HepG2 (cell line): Measurements from ENCODE around the gene GFRA4. TPM values are rescaled to one million over a fixed set of nuclear protein-coding genes. Genes with fewer than 3 reads are reported as not detected.

ENCODE experiments used
- ATAC-seq: fragments of 200-7000 bp; cut with Tn5 transposase; 3 replicates; pipeline ENCODE4 v1.9.1; 2020; ENCODE audit warnings: mild to moderate bottlenecking, moderate library complexity
- BruUV-seq: library from RNA; stranded (reverse); fragments of 400-500 nt; replicated peaks from 2 replicates; lab custom pipeline; 2021; lab: Mats Ljungman, UMichigan
- CTCF ChIA-PET: fragments of 300-600 bp; formaldehyde crosslinking; extraction: SDS; loops from one replicate; lab custom pipeline; 2021; ENCODE audit warnings: low total read pairs, inconsistent platforms, low intra/inter-chr PET ratio; lab: Yijun Ruan, JAX
- POLR2A ChIA-PET: fragments of 350-600 bp; sonication (Branson Sonifier 250); formaldehyde crosslinking; loops from one replicate; lab custom pipeline; 2020; ENCODE audit warnings: antibody characterized with exemption, inconsistent platforms; lab: Yijun Ruan, JAX
- DNase-seq: peaks from one replicate; pipeline ENCODE4 v3.0.0-alpha.2; 2015; ENCODE audit warnings: low spot score
- FAIRE-seq: peaks from 3 replicates; lab custom pipeline; 2011; peaks lifted over from hg19 to GRCh38; lab: Jason Lieb, UNC
- H2AFZ ChIP-seq: one replicate; pipeline ENCODE4 v1.6.1; 2011; ENCODE audit warnings: low read length, inconsistent platforms
- H3K27ac ChIP-seq: fragments of 300-600 bp; 3 replicates; pipeline ENCODE4 v1.8.0; 2011; ENCODE audit warnings: mixed run types, mild to moderate bottlenecking, mixed read lengths, low read length, inconsistent platforms; ENCODE audit not compliant: insufficient read depth; ENCODE audit errors: extremely low read length
- H3K27me3 ChIP-seq, 2 experiments: fragments of 200-600 bp in 1 of 2; 2 replicates in 1 of 2; 3 replicates in 1 of 2; pipeline versions ENCODE4 v1.6.0 to v1.8.0; 2011; ENCODE audit warnings: low read length in 2 of 2, mild to moderate bottlenecking in 2 of 2, moderate library complexity in 2 of 2, inconsistent platforms in 1 of 2; ENCODE audit not compliant: insufficient read depth in 2 of 2, control insufficient read depth in 1 of 2
- H3K36me3 ChIP-seq, 2 experiments: fragments of 200-600 bp in 1 of 2; replicated peaks in 1 of 2; 2 replicates in 1 of 2; 3 replicates in 1 of 2; pipeline versions ENCODE4 v1.5.1 to v1.8.0; 2011; ENCODE audit warnings: low read length in 2 of 2, inconsistent platforms in 1 of 2; ENCODE audit not compliant: insufficient read depth in 2 of 2, control insufficient read depth in 1 of 2
- H3K4me1 ChIP-seq: 2 replicates; pipeline ENCODE4 v1.5.1; 2012; ENCODE audit warnings: low read length, inconsistent platforms; ENCODE audit not compliant: insufficient read depth
- H3K4me2 ChIP-seq: 2 replicates; pipeline ENCODE4 v1.6.0; 2011; ENCODE audit warnings: low read depth, low read length, inconsistent platforms
- H3K4me3 ChIP-seq, 3 experiments: fragments of 200-600 bp in 1 of 3; sonication (generic), shearing (Covaris generic) in 1 of 3; replicated peaks in 1 of 3; 2 replicates each; pipeline ENCODE4 v1.5.1; 2011 to 2016; ENCODE audit warnings: low read length in 3 of 3, inconsistent platforms in 2 of 3, low read depth in 2 of 3, mild to moderate bottlenecking in 2 of 3, control low read depth in 1 of 3, mixed read lengths in 1 of 3; ENCODE audit not compliant: insufficient read depth in 1 of 3
- H3K79me2 ChIP-seq: one replicate; pipeline ENCODE4 v1.6.1; 2011; ENCODE audit warnings: low read length, inconsistent platforms; ENCODE audit not compliant: insufficient read depth
- H3K9ac ChIP-seq: 2 replicates; pipeline ENCODE4 v1.6.0; 2011; ENCODE audit warnings: mild to moderate bottlenecking, low read depth, low read length, inconsistent platforms; ENCODE audit not compliant: insufficient read depth
- H3K9me3 ChIP-seq: 2 replicates; pipeline ENCODE4 v1.5.1; 2012; ENCODE audit warnings: mild to moderate bottlenecking, low read length
- H4K20me1 ChIP-seq: 2 replicates; pipeline ENCODE4 v1.6.0; 2011; ENCODE audit warnings: inconsistent platforms, mild to moderate bottlenecking, low read length, moderate library complexity; ENCODE audit not compliant: insufficient read depth
- LRRFIP1 ChIP-seq: sonication (generic); formaldehyde crosslinking; conservative IDR thresholded peaks from 2 replicates; pipeline ENCODE4 v1.4.0; 2020; ENCODE audit warnings: missing genetic modification reagents
- ZNF772 ChIP-seq: sonication (generic); formaldehyde crosslinking; IDR thresholded peaks from 2 replicates; pipeline ENCODE4 v1.5.0; 2020; ENCODE audit warnings: mild to moderate bottlenecking, missing genetic modification reagents
- ZNF841 ChIP-seq: sonication (generic); formaldehyde crosslinking; IDR thresholded peaks from 2 replicates; pipeline ENCODE4 v1.8.1; 2023; ENCODE audit warnings: missing genetic modification reagents, borderline replicate concordance
- WGBS: methylation state at CpG from one replicate; pipeline ENCODE4 v1.1.6; 2017; ENCODE audit warnings: low lambda C conversion rate; 5-methylcytosine and 5-hydroxymethylcytosine counted together
- in situ Hi-C: cut with HindIII; loops from 2 replicates; pipeline ENCODE4 v1.10.0; 2017; ENCODE audit warnings: low pct_unique_long_range_greater_than_20kb; ENCODE audit not compliant: extremely low pct_ligation_motif_present
- intact Hi-C: fragments of 100-400 bp; cut with micrococcal nuclease; formaldehyde crosslinking; loops from one replicate; pipeline ENCODE4 v1.10.0; 2022; ENCODE audit not compliant: unreplicated experiment
- polyA plus RNA-seq, 8 experiments: library from polyadenylated mRNA; depleted of rRNA in 3 of 8; stranded (reverse) in 7 of 8; unstranded in 1 of 8; fragments of >200 nt; fragmentation: Illumina TruSeq in 4 of 8; extraction: Trizol in 4 of 8; gene quantifications; 2 replicates each; pipeline versions ENCODE4 v1.2.1 to v1.2.3, GENCODE V29; 2011 to 2016; ENCODE audit warnings: low read depth in 4 of 8, missing spikeins in 1 of 8, mixed read lengths in 1 of 8; ENCODE audit not compliant: insufficient read depth in 1 of 8
- total RNA-seq, 5 experiments: library from RNA; depleted of rRNA; stranded (reverse); fragments of >200 nt; fragmentation: Illumina TruSeq; extraction: Trizol; gene quantifications; 2 replicates each; pipeline ENCODE4 v1.2.3, GENCODE V29; 2016; ENCODE audit warnings: low read depth in 1 of 5

GFRA4 gene
- total and polyA plus RNA-seq, 2 of the 13 experiments (the other 11 are each of a cell fraction or from before 2014, with no cell fraction given): not detected

DNA sequence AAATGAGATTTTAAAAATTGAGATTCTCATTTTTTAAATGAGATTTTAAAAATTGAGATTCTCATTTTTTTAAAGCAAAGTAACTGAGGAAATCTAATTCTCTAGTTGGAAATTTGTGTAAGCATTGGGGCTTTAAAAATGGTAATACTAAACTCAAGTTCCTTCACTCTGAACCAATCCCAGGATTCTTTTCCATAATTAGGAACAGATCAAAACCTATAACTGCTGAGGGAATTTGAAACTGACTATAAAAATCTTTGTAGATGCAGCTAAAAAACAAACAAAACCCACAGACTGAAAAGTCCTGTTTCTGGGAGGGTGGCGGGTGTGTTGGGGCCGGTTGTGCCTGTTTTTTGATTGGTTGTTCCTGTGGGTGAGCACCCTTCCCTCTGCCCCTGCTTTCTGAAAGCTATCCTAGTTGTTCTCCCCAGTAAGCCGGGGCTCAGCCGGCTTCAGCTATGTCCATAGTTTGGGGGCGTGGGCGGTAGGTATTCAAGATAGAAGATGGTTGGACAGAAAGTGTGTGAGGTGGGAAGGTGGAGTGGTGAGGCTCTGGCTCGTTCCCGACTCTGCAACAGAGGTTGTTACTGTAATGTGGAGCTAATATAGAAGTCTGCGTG, 49.3 kb downstream of the GFRA4 start:
- TF ChIP-seq ZNF772: no peak
- Histone ChIP-seq H3K9ac (no peak overlapping the region), H3K4me1 (no peaks in the 10 kb centered on the region), H3K27me3 (no peaks in the 10 kb centered on the region), H3K27ac (no peak overlapping the region), H3K4me3 (no peak overlapping the region), H2AFZ (no peak overlapping the region), H4K20me1 (no peaks in the 10 kb centered on the region), H3K79me2 (no peaks in the 10 kb centered on the region), H3K36me3 (peaks cover 6 to 19% of the 10 kb centered on the region in 2 experiments; a peak in 4 of 5 replicates), H3K4me2 (no peak overlapping the region), H3K9me3 (no peaks in the 10 kb centered on the region)
- WGBS: 95% methylated on average over 9 of the region's 9 CpGs
- intact Hi-C loops: no loop called here
- BruUV-seq: no TSS peak
- ChIA-PET POLR2A (no interaction called here), CTCF (no interaction called here)
- ATAC-seq (no peak), DNase-seq (no peak), FAIRE-seq (no peak)
- in situ Hi-C loops: no loop called here

GRCh38 chr20:3612795-3613572, 50.2 kb downstream of the GFRA4 start:
- DNase-seq: no peak
- no peaks in the 10 kb centered on the region for H3K4me1 ChIP-seq
- ChIA-PET POLR2A (no interaction called here), CTCF (no interaction called here)
- WGBS: 95% methylated on average over 10 of the region's 10 CpGs
- H3K9me3 ChIP-seq: no peaks in the 10 kb centered on the region
- BruUV-seq: no TSS peak
- no peak overlapping the region for H2AFZ ChIP-seq
- no peak overlapping the region for H3K27ac ChIP-seq
- H3K27me3 ChIP-seq: no peaks in the 10 kb centered on the region
- no peaks in the 10 kb centered on the region for H4K20me1 ChIP-seq
- intact Hi-C loops: no loop called here
- FAIRE-seq: no peak
- H3K79me2 ChIP-seq: no peaks in the 10 kb centered on the region
- TF ChIP-seq LRRFIP1 (0 out of 2 replicates have a peak, but pooled peaks have one; percentile 11), ZNF841 (CRISPR knock-in tag) (no peak)
- TF ChIP-seq, all 625 proteins: peak for 1
- Histone ChIP-seq H3K9ac (no peak overlapping the region), H3K4me2 (no peak overlapping the region), H3K4me3 (no peak overlapping the region), H3K36me3 (peaks cover 5 to 23% of the 10 kb centered on the region in 2 experiments; a peak in 4 of 5 replicates)
- ATAC-seq: no peak
- in situ Hi-C loops: no loop called here
